Measurements from ENCODE around the gene CACNB2. TPM values are rescaled to one million over a fixed set of nuclear protein-coding genes. Genes with fewer than 3 reads are reported as not detected.

CACNB2 gene
- total and polyA plus RNA-seq, 12 donors: 4.3 to 82.3 (median 12.9) TPM

DNA sequence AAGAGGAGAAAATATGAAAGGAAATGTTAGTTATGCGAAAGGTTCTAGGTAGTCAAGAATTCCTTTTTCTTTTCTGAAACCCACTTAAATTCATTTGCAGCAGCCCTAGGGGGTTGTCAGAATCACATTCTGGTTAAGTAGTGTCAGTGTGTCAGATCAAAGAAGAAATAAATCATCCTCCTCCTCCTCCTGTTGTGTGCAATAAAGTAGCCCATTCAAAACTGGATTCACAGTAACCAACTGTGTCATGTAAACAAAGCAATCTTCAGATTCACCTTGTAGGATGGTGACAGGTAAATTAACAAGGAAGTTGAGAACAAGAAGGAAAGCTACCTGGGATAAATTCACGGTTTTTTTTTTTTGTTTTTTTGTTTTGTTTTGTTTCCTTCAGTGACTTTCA lies 383.6 kb downstream of the CACNB2 start:
- Histone ChIP-seq H3K36me3 (replicated peaks in 1 of 2) (no peaks in the 10 kb centered on the region), H3K9me3 (replicated peaks in 1 of 3) (no peaks in the 10 kb centered on the region), H3K4me1 (replicated peaks in 1 of 2) (peaks cover 0 to 8% of the 10 kb centered on the region in 2 donors), H3K27me3 (no peaks in the 10 kb centered on the region), H3K4me3 (no peak overlapping the region), H3K27ac (no peak overlapping the region)
- intact Hi-C loops (cut with DNase I): no loop called here
- TF ChIP-seq, protein P1, sequence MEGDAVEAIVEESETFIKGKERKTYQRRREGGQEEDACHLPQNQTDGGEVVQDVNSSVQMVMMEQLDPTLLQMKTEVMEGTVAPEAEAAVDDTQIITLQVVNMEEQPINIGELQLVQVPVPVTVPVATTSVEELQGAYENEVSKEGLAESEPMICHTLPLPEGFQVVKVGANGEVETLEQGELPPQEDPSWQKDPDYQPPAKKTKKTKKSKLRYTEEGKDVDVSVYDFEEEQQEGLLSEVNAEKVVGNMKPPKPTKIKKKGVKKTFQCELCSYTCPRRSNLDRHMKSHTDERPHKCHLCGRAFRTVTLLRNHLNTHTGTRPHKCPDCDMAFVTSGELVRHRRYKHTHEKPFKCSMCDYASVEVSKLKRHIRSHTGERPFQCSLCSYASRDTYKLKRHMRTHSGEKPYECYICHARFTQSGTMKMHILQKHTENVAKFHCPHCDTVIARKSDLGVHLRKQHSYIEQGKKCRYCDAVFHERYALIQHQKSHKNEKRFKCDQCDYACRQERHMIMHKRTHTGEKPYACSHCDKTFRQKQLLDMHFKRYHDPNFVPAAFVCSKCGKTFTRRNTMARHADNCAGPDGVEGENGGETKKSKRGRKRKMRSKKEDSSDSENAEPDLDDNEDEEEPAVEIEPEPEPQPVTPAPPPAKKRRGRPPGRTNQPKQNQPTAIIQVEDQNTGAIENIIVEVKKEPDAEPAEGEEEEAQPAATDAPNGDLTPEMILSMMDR (IDR thresholded peaks at IDR 0.05): no peak
- TF ChIP-seq POLR2A (IDR thresholded peaks at IDR 0.05): no peak
- WGBS, 4 donors: 68 to 85% (median 78%) methylated on average over 2 of the region's 2 CpGs
- DNase-seq: no peak

DNA sequence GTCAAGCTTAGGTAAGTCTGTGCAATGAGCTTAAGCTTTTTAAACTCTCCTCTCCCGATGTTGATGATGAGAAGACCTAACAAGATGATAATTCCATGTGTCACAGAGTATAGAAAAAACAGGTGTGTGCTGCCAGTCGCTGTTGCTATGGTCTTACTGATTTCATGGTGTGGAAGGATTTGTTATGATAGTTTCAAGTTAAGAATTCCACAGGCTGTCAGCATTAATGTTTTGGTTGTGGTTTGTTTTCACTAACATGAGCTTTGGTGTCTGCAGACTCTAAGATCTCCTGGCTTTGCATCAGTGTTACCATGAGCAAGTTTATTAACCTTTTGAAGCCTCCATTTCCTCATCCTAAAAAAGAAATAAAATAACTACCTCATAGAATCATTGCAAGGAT lies 387.5 kb downstream of the CACNB2 start:
- intact Hi-C loops (cut with DNase I): no loop called here
- H3K27ac ChIP-seq: no peak overlapping the region
- WGBS, 4 donors: 75 to 93% (median 83%) methylated on average over 2 of the region's 2 CpGs
- TF ChIP-seq, protein P1 (IDR thresholded peaks at IDR 0.05): no peak
- no peak for TF ChIP-seq POLR2A (IDR thresholded peaks at IDR 0.05)
- peaks cover 0 to 8% of the 10 kb centered on the region in 2 donors for H3K4me1 ChIP-seq (replicated peaks in 1 of 2)
- H3K27me3 ChIP-seq: no peaks in the 10 kb centered on the region
- no peak overlapping the region for H3K4me3 ChIP-seq
- H3K36me3 ChIP-seq (replicated peaks in 1 of 2): no peaks in the 10 kb centered on the region
- H3K9me3 ChIP-seq (replicated peaks in 1 of 3): no peaks in the 10 kb centered on the region
- no peak for DNase-seq

- H3K4me1 ChIP-seq (replicated peaks in 1 of 2): peaks cover 0 to 5% of the 10 kb centered on the region in 2 donors
- no peak for DNase-seq
- 94 to 100% (median 97%) methylated on average over 3 of the region's 3 CpGs for WGBS, 4 donors
- no peaks in the 10 kb centered on the region for H3K9me3 ChIP-seq (replicated peaks in 1 of 3)
- H3K27me3 ChIP-seq: no peaks in the 10 kb centered on the region
- intact Hi-C loops (cut with DNase I): no loop called here
- no peak overlapping the region for H3K4me3 ChIP-seq
- TF ChIP-seq, protein P1 (IDR thresholded peaks at IDR 0.05): no peak
- no peak for TF ChIP-seq POLR2A (IDR thresholded peaks at IDR 0.05)
- no peaks in the 10 kb centered on the region for H3K36me3 ChIP-seq (replicated peaks in 1 of 2)
- no peak overlapping the region for H3K27ac ChIP-seq
These were observed 388.1 kb downstream of the CACNB2 start for GRCh38 chr10:18528292-18528691.

DNA sequence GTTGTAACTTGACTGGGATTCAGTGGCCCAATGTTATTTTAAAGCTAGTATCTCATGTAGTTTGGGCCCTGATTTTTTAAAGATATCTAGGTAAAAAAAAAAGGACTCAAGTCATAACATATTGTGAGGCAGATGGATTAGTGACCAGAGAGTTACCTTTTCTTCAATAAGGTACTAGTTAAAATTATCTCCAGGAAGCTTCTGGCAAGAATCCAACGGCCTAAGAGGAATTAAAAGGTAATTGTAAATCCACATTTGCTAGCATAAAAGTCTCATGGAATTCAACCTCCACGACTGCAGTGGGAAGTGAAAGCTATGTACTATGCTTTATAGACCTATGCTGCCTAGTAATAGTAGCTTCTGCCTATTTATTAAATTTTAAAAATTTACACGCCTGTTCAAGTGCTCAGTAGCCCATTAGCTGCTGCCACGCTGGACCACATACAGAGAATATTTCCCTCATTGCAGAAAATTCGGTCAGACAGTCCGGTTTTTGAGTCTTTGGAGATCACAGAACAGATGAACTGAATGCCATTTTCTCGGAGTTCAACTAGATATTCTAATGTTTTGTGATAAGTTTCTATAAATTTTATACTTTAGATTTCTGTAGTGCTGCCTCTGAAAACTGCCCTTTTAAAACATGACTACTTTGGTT lies 392.8 kb downstream of the CACNB2 start:
- Histone ChIP-seq H3K27ac (no peak overlapping the region), H3K4me1 (replicated peaks in 1 of 2) (no peaks in the 10 kb centered on the region), H3K4me3 (no peak overlapping the region), H3K9me3 (replicated peaks in 1 of 3) (no peaks in the 10 kb centered on the region), H3K36me3 (replicated peaks in 1 of 2) (no peaks in the 10 kb centered on the region), H3K27me3 (no peaks in the 10 kb centered on the region)
- DNase-seq: no peak
- no peak for TF ChIP-seq POLR2A (IDR thresholded peaks at IDR 0.05)
- TF ChIP-seq, protein P1 (IDR thresholded peaks at IDR 0.05): no peak
- intact Hi-C loops (cut with DNase I): no loop called here
- WGBS, 4 donors: 72 to 85% (median 79%) methylated on average over 7 of the region's 7 CpGs

Measured in adrenal gland (tissue), 12 donors.